Gastroesophageal sphincter (tissue), 2 donors: Measurements from ENCODE around the gene SDHC.

Source experiments
- POLR2A ChIP-seq, 2 donors: fragments of 450-650 bp; IDR thresholded peaks; one replicate each; pipeline ENCODE4 v1.6.1; 2017; ENCODE audit warnings: antibody characterized with exemption in 2 of 2, mild to moderate bottlenecking in 2 of 2, moderate library complexity in 1 of 2
- POLR2AphosphoS5 ChIP-seq: sonication (generic); formaldehyde crosslinking; IDR thresholded peaks from one replicate; pipeline ENCODE4 v1.6.1; 2017; ENCODE audit warnings: antibody characterized with exemption

GRCh38 chr1:161378014-161378413 is 63.8 kb downstream of the SDHC start:
- TF ChIP-seq POLR2AphosphoS5 (no peak), POLR2A (IDR thresholded peaks at IDR 0.05) (no peak)
